ENCODE measurements around the gene CMTR1. TPM values are rescaled to one million over a fixed set of nuclear protein-coding genes. Genes with fewer than 3 reads are reported as not detected.

Gene CMTR1
- total and polyA plus RNA-seq, 2 of the 13 experiments (the other 11 are each of a cell fraction or from before 2014, with no cell fraction given) = 19.7 to 55.2 TPM

GRCh38 chr6:37530297-37530696, 97.3 kb downstream of the CMTR1 start:
- intact Hi-C loops (cut with micrococcal nuclease; ENCODE audit: unreplicated experiment) = no loop called here
- H3K9ac ChIP-seq (ENCODE audit: insufficient read depth, low read depth, low read length) = no peak overlapping the region
- no peaks in the 10 kb centered on the region for H3K79me2 ChIP-seq (ENCODE audit: insufficient read depth, low read length)
- ChIA-PET CTCF (ENCODE audit: low intra/inter-chr PET ratio, low total read pairs) (no interaction called here), POLR2A (no interaction called here)
- no peak overlapping the region for H3K4me3 ChIP-seq (replicated peaks in 1 of 3; ENCODE audit: insufficient read depth in 1 of 3, low read depth in 2 of 3, low read length in 3 of 3)
- H3K36me3 ChIP-seq (replicated peaks in 1 of 2; ENCODE audit: control insufficient read depth in 1 of 2, insufficient read depth in 2 of 2, low read length in 2 of 2) = no peaks in the 10 kb centered on the region
- in situ Hi-C loops (cut with HindIII; ENCODE audit: extremely low pct_ligation_motif_present, low pct_unique_long_range_greater_than_20kb) = no loop called here
- no peak for FAIRE-seq
- no TSS peak for BruUV-seq (replicated peaks)
- H3K9me3 ChIP-seq (ENCODE audit: low read length) = no peaks in the 10 kb centered on the region
- 20% methylated on average over 5 of the region's 5 CpGs for WGBS (ENCODE audit: low lambda C conversion rate)
- DNase-seq (ENCODE audit: low spot score) = no peak
- no peaks in the 10 kb centered on the region for H3K4me1 ChIP-seq (ENCODE audit: insufficient read depth, low read length)
- H3K4me2 ChIP-seq (ENCODE audit: low read depth, low read length) = no peak overlapping the region
- peaks cover 0 to 8% of the 10 kb centered on the region in 2 experiments; a peak in 2 of 5 replicates for H3K27me3 ChIP-seq (ENCODE audit: control insufficient read depth in 1 of 2, insufficient read depth in 2 of 2, low read length in 2 of 2)
- H2AFZ ChIP-seq (ENCODE audit: low read length) = no peak overlapping the region
- no peak for TF ChIP-seq SPEN (CRISPR knock-in tag; IDR thresholded peaks at IDR 0.05; ENCODE audit: low read depth)
- TF ChIP-seq ESRRA (CRISPR knock-in tag; IDR thresholded peaks at IDR 0.05; ENCODE audit: low read depth) = no peak
- TF ChIP-seq HINFP (CRISPR knock-in tag; IDR thresholded peaks at IDR 0.05; ENCODE audit: low read depth) = no peak
- no peak for TF ChIP-seq CBX2 (IDR thresholded peaks at IDR 0.05; ENCODE audit: low read depth, low read length)
- no peak for TF ChIP-seq CBX2 (CRISPR knock-in tag; IDR thresholded peaks at IDR 0.05; ENCODE audit: low read depth)
- no peak for TF ChIP-seq ZBTB20 (CRISPR knock-in tag; IDR thresholded peaks at IDR 0.05; ENCODE audit: borderline replicate concordance, low read depth)
- TF ChIP-seq MTF2 (CRISPR knock-in tag; IDR thresholded peaks at IDR 0.05; ENCODE audit: borderline replicate concordance) = no peak
- no peak for TF ChIP-seq ZNF615 (CRISPR knock-in tag; IDR thresholded peaks at IDR 0.05; ENCODE audit: borderline replicate concordance)
- no peak for TF ChIP-seq ZNF784 (CRISPR knock-in tag; IDR thresholded peaks at IDR 0.05; ENCODE audit: borderline replicate concordance)
- no peak for TF ChIP-seq ZNF281 (CRISPR knock-in tag; IDR thresholded peaks at IDR 0.05; ENCODE audit: borderline replicate concordance)
- TF ChIP-seq JUN (CRISPR knock-in tag; IDR thresholded peaks at IDR 0.05) = no peak
- TF ChIP-seq ZNF713 (CRISPR knock-in tag; IDR thresholded peaks at IDR 0.05) = no peak
- TF ChIP-seq PLSCR1 (CRISPR knock-in tag; IDR thresholded peaks at IDR 0.05; ENCODE audit: borderline replicate concordance) = no peak
- H4K20me1 ChIP-seq (ENCODE audit: insufficient read depth, low read length) = no peaks in the 10 kb centered on the region; the same call in 1 of the 2 replicates
- no peak for ATAC-seq
- no peak overlapping the region for H3K27ac ChIP-seq (ENCODE audit: extremely low read length, insufficient read depth, low read length)

All from HepG2 (cell line).